CD8-positive, alpha-beta memory T cell (primary cell): ENCODE results near the gene SLC38A11. TPM values are rescaled to one million over a fixed set of nuclear protein-coding genes. Genes with fewer than 3 reads are reported as not detected.

Experiments
- CTCF ChIA-PET: fragments of 350-600 bp; sonication (Branson Sonifier 250); formaldehyde crosslinking; loops from one replicate; lab custom pipeline; 2021; ENCODE audit warnings: antibody characterized with exemption; lab: Charles Lee
- POLR2A ChIA-PET: fragments of 350-600 bp; sonication (Branson Sonifier 250); formaldehyde crosslinking; loops from one replicate; lab custom pipeline; 2021; ENCODE audit warnings: antibody characterized with exemption; lab: Charles Lee
- DNase-seq, 5 donors: peaks; one replicate each; pipeline versions ENCODE4 v3.0.0 to v3.0.0-alpha.2; 2020 to 2022; ENCODE audit warnings: mixed read lengths in 1 of 5
- H3K27ac ChIP-seq: one replicate; pipeline ENCODE4 v1.7.0; 2013; ENCODE audit warnings: low read depth, mild to moderate bottlenecking, low read length, moderate library complexity
- H3K27me3 ChIP-seq: 2 replicates; pipeline ENCODE4 v1.7.0; 2013; ENCODE audit warnings: low read length, mild to moderate bottlenecking; ENCODE audit not compliant: insufficient read depth, poor library complexity, severe bottlenecking
- H3K36me3 ChIP-seq: 2 replicates; pipeline ENCODE4 v1.7.0; 2013; ENCODE audit warnings: mild to moderate bottlenecking, low read length, moderate library complexity; ENCODE audit not compliant: insufficient read depth
- H3K4me1 ChIP-seq: 2 replicates; pipeline ENCODE4 v1.7.0; 2013; ENCODE audit warnings: mild to moderate bottlenecking, low read length, moderate library complexity; ENCODE audit not compliant: insufficient read depth
- H3K4me3 ChIP-seq: 2 replicates; pipeline ENCODE4 v1.7.0; 2013; ENCODE audit warnings: mild to moderate bottlenecking, low read length
- H3K9me3 ChIP-seq: 2 replicates; pipeline ENCODE4 v1.7.0; 2013; ENCODE audit warnings: mild to moderate bottlenecking, low read length
- H3K27ac Mint-ChIP-seq, 8 donors: one replicate each; pipeline ENCODE4 v1.8.0; 2020 to 2021; ENCODE audit warnings: mixed read lengths in 8 of 8, mild to moderate bottlenecking in 6 of 8, inconsistent platforms in 3 of 8, moderate library complexity in 3 of 8
- H3K27me3 Mint-ChIP-seq, 2 donors: one replicate each; pipeline ENCODE4 v1.8.0; 2020 to 2021; ENCODE audit warnings: mixed read lengths in 2 of 2, mild to moderate bottlenecking in 1 of 2, moderate library complexity in 1 of 2
- H3K36me3 Mint-ChIP-seq, 3 donors: one replicate each; pipeline ENCODE4 v1.8.0; 2020 to 2021; ENCODE audit warnings: mixed read lengths in 3 of 3, inconsistent platforms in 1 of 3, mild to moderate bottlenecking in 1 of 3
- H3K4me1 Mint-ChIP-seq, 3 donors: one replicate each; pipeline ENCODE4 v1.8.0; 2020 to 2021; ENCODE audit warnings: mixed read lengths in 3 of 3, inconsistent platforms in 1 of 3, mild to moderate bottlenecking in 1 of 3
- H3K4me3 Mint-ChIP-seq, 7 donors: one replicate each; pipeline ENCODE4 v1.8.0; 2020 to 2021; ENCODE audit warnings: mixed read lengths in 7 of 7, mild to moderate bottlenecking in 6 of 7, moderate library complexity in 4 of 7, inconsistent platforms in 2 of 7
- H3K9me3 Mint-ChIP-seq, 5 donors: one replicate each; pipeline ENCODE4 v1.8.0; 2020 to 2022; ENCODE audit warnings: mixed read lengths in 5 of 5, mild to moderate bottlenecking in 3 of 5, moderate library complexity in 2 of 5, inconsistent platforms in 1 of 5
- polyA plus RNA-seq: library from polyadenylated mRNA; unstranded; fragments of 300-500 nt; fragmentation: Illumina TruSeq; gene quantifications from one replicate; pipeline ENCODE4 v1.2.3, GENCODE V29; 2021
- total RNA-seq, 2 experiments: library from RNA; stranded (reverse); gene quantifications; one replicate each; pipeline ENCODE4 v1.2.3, GENCODE V29; 2021

Gene SLC38A11
- total and polyA plus RNA-seq, 3 experiments from 2014 or later: not detected

- Histone ChIP-seq H3K9me3 (no peaks in the 10 kb centered on the region), H3K36me3 (no peaks in the 10 kb centered on the region), H3K4me1 (no peaks in the 10 kb centered on the region), H3K4me3 (no peak overlapping the region), H3K27ac (no peak overlapping the region), H3K27me3 (no peaks in the 10 kb centered on the region)
- Mint-ChIP-seq H3K4me3 (no peak overlapping the region), H3K9me3 (peaks cover 0 to 10% (median 2%) of the 10 kb centered on the region in 5 donors), H3K4me1 (peaks cover 0 to 2% (median 0%) of the 10 kb centered on the region in 3 donors), H3K27ac (no peak overlapping the region), H3K27me3 (peaks cover 6 to 16% of the 10 kb centered on the region in 2 donors), H3K36me3 (no peaks in the 10 kb centered on the region)
- no peak for DNase-seq
- CTCF ChIA-PET: interaction anchor here (1.2 kb wide), 1 partner anchor 10 kb away, joined by 5 read pairs; no protein-coding TSS in a partner anchor
- POLR2A ChIA-PET: no interaction called here
Observed at GRCh38 chr2:164847291-164847690, 108.0 kb downstream of the SLC38A11 start.

GRCh38 chr2:164846276-164846675 is 109.0 kb downstream of the SLC38A11 start:
- H3K4me1 ChIP-seq: no peaks in the 10 kb centered on the region
- ChIA-PET CTCF (no interaction called here), POLR2A (no interaction called here)
- Mint-ChIP-seq H3K36me3 (no peaks in the 10 kb centered on the region), H3K4me1 (peaks cover 0 to 5% (median 0%) of the 10 kb centered on the region in 3 donors), H3K9me3 (peaks cover 0 to 9% (median 2%) of the 10 kb centered on the region in 5 donors), H3K4me3 (no peak overlapping the region), H3K27me3 (peaks cover 10 to 18% of the 10 kb centered on the region in 2 donors), H3K27ac (no peak overlapping the region)
- no peaks in the 10 kb centered on the region for H3K9me3 ChIP-seq
- H3K36me3 ChIP-seq: no peaks in the 10 kb centered on the region
- no peak overlapping the region for H3K4me3 ChIP-seq
- DNase-seq: no peak
- H3K27ac ChIP-seq: no peak overlapping the region
- no peaks in the 10 kb centered on the region for H3K27me3 ChIP-seq

Other genes with a start within 250 kb of the SLC38A11 start
- not detected for gene COBLL1, start 113.7 kb downstream of the SLC38A11 start, total RNA-seq
- gene COBLL1, start 113.7 kb downstream of the SLC38A11 start, polyA plus RNA-seq: not detected
- not detected for gene SCN3A, start 248.5 kb upstream of the SLC38A11 start, total RNA-seq
- gene SCN3A, start 248.5 kb upstream of the SLC38A11 start, polyA plus RNA-seq: not detected